Transverse colon (tissue), 4 donors: ENCODE data around the gene ITM2C. TPM values are rescaled to one million over a fixed set of nuclear protein-coding genes. Genes with fewer than 3 reads are reported as not detected.

ENCODE experiments used
- DNase-seq: peaks from one replicate; pipeline ENCODE4 v3.0.0-alpha.2; 2019
- H3K27ac ChIP-seq, 4 donors: fragments of 200-600 bp; sonication (generic); 2 replicates each; pipeline ENCODE4 v1.5.1; 2016 to 2018; ENCODE audit warnings: inconsistent platforms in 4 of 4
- H3K27me3 ChIP-seq: fragments of 200-600 bp; sonication (generic); 2 replicates; pipeline ENCODE4 v1.5.1; 2017; ENCODE audit warnings: inconsistent platforms
- H3K36me3 ChIP-seq, 4 donors: fragments of 200-600 bp; sonication (generic); 2 replicates each; pipeline ENCODE4 v1.5.1; 2017 to 2019; ENCODE audit warnings: inconsistent platforms in 4 of 4
- H3K4me1 ChIP-seq, 4 donors: fragments of 200-600 bp; sonication (generic); 2 replicates each; pipeline ENCODE4 v1.5.1; 2017 to 2020; ENCODE audit warnings: inconsistent platforms in 4 of 4
- H3K4me3 ChIP-seq, 4 donors: fragments of 200-600 bp; sonication (generic); 1 replicate in 1 of 4; 2 replicates in 3 of 4; pipeline versions ENCODE4 v1.5.1 to v1.6.1; 2017 to 2019; ENCODE audit warnings: inconsistent platforms in 4 of 4
- H3K9me3 ChIP-seq, 2 donors: fragments of 200-600 bp; sonication (generic); 2 replicates each; pipeline ENCODE4 v1.5.1; 2017 to 2019; ENCODE audit warnings: inconsistent platforms in 2 of 2
- CTCF ChIP-seq, 5 experiments: fragments of 200-600 bp in 3 of 5; fragments of 450-650 bp in 2 of 5; sonication (generic) in 3 of 5; IDR thresholded peaks; 1 replicate in 2 of 5; 2 replicates in 3 of 5; pipeline ENCODE4 v1.5.1; 2016 to 2017; ENCODE audit warnings: antibody characterized with exemption in 5 of 5, inconsistent platforms in 3 of 5, mild to moderate bottlenecking in 2 of 5, moderate library complexity in 1 of 5
- EP300 ChIP-seq: sonication (generic); formaldehyde crosslinking; IDR thresholded peaks from one replicate; pipeline ENCODE4 v1.6.1; 2017; ENCODE audit warnings: antibody characterized with exemption, low read depth
- POLR2A ChIP-seq: fragments of 450-650 bp; IDR thresholded peaks from one replicate; pipeline ENCODE4 v1.6.1; 2016; ENCODE audit warnings: antibody characterized with exemption, mild to moderate bottlenecking, moderate library complexity
- POLR2AphosphoS5 ChIP-seq, 3 donors: sonication (generic); formaldehyde crosslinking; IDR thresholded peaks; one replicate each; pipeline ENCODE4 v1.6.1; 2016; ENCODE audit warnings: antibody characterized with exemption in 3 of 3
- WGBS, 2 donors: methylation state at CpG; one replicate each; pipeline ENCODE4 v1.1.5; 2018; ENCODE audit warnings: low coverage in 1 of 2; 5-methylcytosine and 5-hydroxymethylcytosine counted together
- in situ Hi-C, 4 donors: fragments of 200-750 bp; cut with MboI; loops; one replicate each; pipeline versions ENCODE4 v1.15.0 to v1.15.1; 2017; ENCODE audit warnings: low sequenced_read_pairs in 3 of 4, low pct_ligation_motif_present in 1 of 4, low pct_unique_long_range_greater_than_20kb in 1 of 4
- intact Hi-C: fragments of 100-400 bp; cut with DNase I; formaldehyde crosslinking; loops from one replicate; pipeline ENCODE4 v1.15.1; 2023; ENCODE audit warnings: low total_unique reads
- total RNA-seq, 4 donors: library from RNA; depleted of rRNA; stranded (reverse); fragments of >200 nt; gene quantifications; one replicate each; pipeline ENCODE4 v1.1.0, GENCODE V29; 2016

ITM2C gene
- total RNA-seq, 4 donors from 2014 or later: 911 to 2,535 (median 1,776) TPM

- H3K4me3 ChIP-seq: no peak overlapping the region
- no peaks in the 10 kb centered on the region for H3K9me3 ChIP-seq
- in situ Hi-C loops (no loop called here), intact Hi-C loops (no loop called here)
- no peaks in the 10 kb centered on the region for H3K36me3 ChIP-seq
- H3K27me3 ChIP-seq: no peaks in the 10 kb centered on the region
- no peak overlapping the region for H3K27ac ChIP-seq
- peaks cover 5 to 36% (median 19%) of the 10 kb centered on the region in 4 donors for H3K4me1 ChIP-seq
- TF ChIP-seq CTCF (IDR thresholded peaks at IDR 0.05) (no peak), EP300 (no peak), POLR2A (no peak), POLR2AphosphoS5 (IDR thresholded peaks at IDR 0.05) (no peak)
- WGBS, 2 donors: 50 to 56% methylated on average over 2 to 6 of the region's 6 CpGs
- DNase-seq: peak; percentile 72
Measured at GRCh38 chr2:230893338-230893737, 28.6 kb downstream of the ITM2C start.

- peak; percentile 23 for DNase-seq
- H3K27me3 ChIP-seq: no peaks in the 10 kb centered on the region
- TF ChIP-seq EP300 (no peak), POLR2A (no peak), POLR2AphosphoS5 (IDR thresholded peaks at IDR 0.05) (no peak), CTCF (IDR thresholded peaks at IDR 0.05) (no peak)
- in situ Hi-C loops: no loop called here
- no peaks in the 10 kb centered on the region for H3K36me3 ChIP-seq
- peak overlapping the region in 3 of 4 donors; percentile 63 to 87 (median 81) for H3K27ac ChIP-seq
- WGBS, 2 donors: 77% methylated on average over 19 of the region's 19 CpGs; no CpG with 5 or more reads in 1 of the 2 donors
- intact Hi-C loops: no loop called here
- H3K9me3 ChIP-seq: no peaks in the 10 kb centered on the region
- H3K4me3 ChIP-seq: no peak overlapping the region
- H3K4me1 ChIP-seq: peaks cover 5 to 36% (median 19%) of the 10 kb centered on the region in 4 donors
Measured at GRCh38 chr2:230893841-230894781, 29.4 kb downstream of the ITM2C start.

GRCh38 chr2:230895536-230896345 lies 31.0 kb downstream of the ITM2C start:
- Histone ChIP-seq H3K36me3 (no peaks in the 10 kb centered on the region), H3K4me1 (peaks cover 5 to 36% (median 19%) of the 10 kb centered on the region in 4 donors), H3K27me3 (no peaks in the 10 kb centered on the region), H3K27ac (peak overlapping the region; percentile 63 to 87 (median 80)), H3K9me3 (no peaks in the 10 kb centered on the region), H3K4me3 (no peak overlapping the region)
- intact Hi-C loops (no loop called here), in situ Hi-C loops (no loop called here)
- 34 to 60% methylated on average over 2 to 5 of the region's 6 CpGs for WGBS, 2 donors
- TF ChIP-seq EP300 (no peak), CTCF (IDR thresholded peaks at IDR 0.05) (no peak), POLR2A (peak; percentile 33), POLR2AphosphoS5 (IDR thresholded peaks at IDR 0.05) (peak in 2 of 3 donors; percentile 15 to 54)
- DNase-seq: peak; percentile 78
